Activated T-helper 1 cell treated with anti-CD3 and anti-CD28 coated beads, Interleukin-12 subunit alpha, Interleukin-12 subunit beta, Interleukin-2, Interleukin-4 antibody, amounts not matched to agents 30 ng/mL and 10 ng/mL and 1 ng/mL, durations not matched to agents 14 hours and 24 hours and 36 hours (primary cell): ENCODE results near the gene ATP8A1. TPM values are rescaled to one million over a fixed set of nuclear protein-coding genes. Genes with fewer than 3 reads are reported as not detected.

ENCODE experiments used
- DNase-seq: peaks from one replicate; pipeline ENCODE4 v3.0.0; 2021; ENCODE audit warnings: low spot score
- H3K27ac Mint-ChIP-seq: one replicate; pipeline ENCODE4 v1.8.0; 2021; ENCODE audit warnings: mild to moderate bottlenecking, mixed read lengths
- H3K27me3 Mint-ChIP-seq: one replicate; pipeline ENCODE4 v1.8.0; 2022; ENCODE audit warnings: mild to moderate bottlenecking, moderate library complexity, mixed read lengths; ENCODE audit not compliant: insufficient read depth
- H3K36me3 Mint-ChIP-seq: one replicate; pipeline ENCODE4 v1.8.0; 2021; ENCODE audit warnings: low read depth, mixed read lengths
- H3K4me1 Mint-ChIP-seq: one replicate; pipeline ENCODE4 v1.8.0; 2021; ENCODE audit warnings: low read depth, mixed read lengths
- H3K4me3 Mint-ChIP-seq: one replicate; pipeline ENCODE4 v1.8.0; 2021; ENCODE audit warnings: mild to moderate bottlenecking, moderate library complexity, mixed read lengths
- H3K9me3 Mint-ChIP-seq: one replicate; pipeline ENCODE4 v1.8.0; 2021; ENCODE audit warnings: mixed read lengths
- intact Hi-C: fragments of 100-400 bp; cut with micrococcal nuclease; formaldehyde crosslinking; loops from one replicate; pipeline ENCODE4 v1.15.1; 2024
- total RNA-seq: library from RNA; stranded (reverse); gene quantifications from 2 replicates; pipeline ENCODE4 v1.2.3, GENCODE V29; 2022

Gene ATP8A1
- total RNA-seq, 1 donor from 2014 or later: 18.2 TPM

DNA sequence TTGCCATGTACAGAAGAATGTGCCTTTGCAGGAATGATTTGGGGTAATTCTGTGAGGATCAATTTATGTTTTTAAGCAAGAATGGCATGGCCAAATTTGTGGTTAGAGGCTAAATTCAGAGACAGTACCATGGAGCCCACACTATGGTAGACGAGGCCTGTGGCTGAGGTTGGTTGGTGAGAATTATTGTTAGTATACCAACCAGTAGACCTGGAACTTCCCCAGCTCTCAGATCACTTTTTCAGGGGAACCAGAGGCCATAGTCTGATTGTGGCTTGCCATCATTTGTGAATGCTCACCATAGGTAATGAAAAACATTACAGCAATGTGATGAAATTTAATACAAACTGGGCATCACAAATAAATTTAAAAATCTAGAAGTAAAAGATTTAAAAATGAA lies 203.3 kb downstream of the ATP8A1 start:
- Mint-ChIP-seq H3K36me3 (no peaks in the 10 kb centered on the region), H3K27ac (no peak overlapping the region), H3K4me3 (no peak overlapping the region), H3K9me3 (no peaks in the 10 kb centered on the region), H3K27me3 (no peaks in the 10 kb centered on the region), H3K4me1 (no peaks in the 10 kb centered on the region)
- no peak for DNase-seq
- intact Hi-C loops: loop anchor here (2.0 kb wide), 1 partner anchor 17 kb away; no protein-coding TSS in a partner anchor

- intact Hi-C loops: no loop called here
- H3K27me3 Mint-ChIP-seq: no peaks in the 10 kb centered on the region
- DNase-seq: no peak
These were observed 204.1 kb downstream of the ATP8A1 start for GRCh38 chr4:42452823-42453222.

GRCh38 chr4:42446823-42447222 lies 210.1 kb downstream of the ATP8A1 start:
- H3K27ac Mint-ChIP-seq: no peak overlapping the region
- H3K27me3 Mint-ChIP-seq: no peaks in the 10 kb centered on the region
- no peak overlapping the region for H3K4me3 Mint-ChIP-seq
- no peaks in the 10 kb centered on the region for H3K4me1 Mint-ChIP-seq
- no peaks in the 10 kb centered on the region for H3K9me3 Mint-ChIP-seq
- H3K36me3 Mint-ChIP-seq: peaks cover 2% of the 10 kb centered on the region
- DNase-seq: no peak
- intact Hi-C loops: no loop called here

More at GRCh38 chr4:42452823-42453222, 204.1 kb downstream of the ATP8A1 start:
- Mint-ChIP-seq H3K4me3 (no peak overlapping the region), H3K27ac (no peak overlapping the region), H3K4me1 (no peaks in the 10 kb centered on the region), H3K36me3 (no peaks in the 10 kb centered on the region), H3K9me3 (no peaks in the 10 kb centered on the region)

DNA sequence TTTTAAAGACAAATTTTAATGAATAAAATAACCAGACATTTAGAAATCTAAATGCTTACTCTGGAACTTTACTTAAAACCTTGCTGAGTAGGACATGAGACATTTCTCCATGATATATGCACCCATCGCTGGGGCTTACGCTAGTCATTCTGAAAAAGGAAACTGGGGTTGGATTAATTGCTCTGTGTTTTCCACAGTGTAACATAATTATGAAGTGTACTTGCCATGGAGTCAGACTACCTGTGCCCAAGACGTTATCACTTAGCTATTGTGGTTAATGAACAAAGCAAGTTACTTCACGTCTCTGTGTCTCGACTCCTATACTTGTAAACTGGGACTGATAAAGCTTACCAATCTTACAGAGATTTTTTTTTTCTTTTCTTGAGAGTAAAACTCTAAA lies 211.9 kb downstream of the ATP8A1 start:
- intact Hi-C loops: no loop called here
- Mint-ChIP-seq H3K27ac (no peak overlapping the region), H3K36me3 (peaks cover 2% of the 10 kb centered on the region), H3K4me3 (no peak overlapping the region), H3K4me1 (no peaks in the 10 kb centered on the region), H3K27me3 (no peaks in the 10 kb centered on the region), H3K9me3 (no peaks in the 10 kb centered on the region)
- DNase-seq: no peak

DNA sequence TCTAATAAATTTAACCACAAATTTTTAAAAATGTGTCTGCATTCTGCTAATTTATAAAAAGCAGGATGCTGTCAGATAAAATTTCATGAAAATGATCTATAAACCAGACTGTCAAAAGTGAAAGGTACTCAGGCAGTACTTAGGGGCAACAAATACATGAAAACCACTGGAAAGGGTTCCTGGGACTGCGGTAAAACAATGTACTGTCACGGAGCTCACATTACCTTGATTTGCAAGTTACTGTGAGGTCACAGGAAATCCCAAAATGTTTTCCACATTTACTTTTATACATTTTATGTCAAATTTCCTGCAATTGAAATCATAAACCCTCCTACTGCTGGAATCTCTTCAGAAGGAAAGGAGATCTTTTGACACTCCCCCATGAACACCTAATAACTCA lies 214.3 kb downstream of the ATP8A1 start:
- no peaks in the 10 kb centered on the region for H3K27me3 Mint-ChIP-seq
- H3K4me3 Mint-ChIP-seq: no peak overlapping the region
- peaks cover 2% of the 10 kb centered on the region for H3K36me3 Mint-ChIP-seq
- no peaks in the 10 kb centered on the region for H3K9me3 Mint-ChIP-seq
- intact Hi-C loops: no loop called here
- no peak overlapping the region for H3K27ac Mint-ChIP-seq
- no peaks in the 10 kb centered on the region for H3K4me1 Mint-ChIP-seq
- DNase-seq: no peak

- H3K9me3 Mint-ChIP-seq: no peaks in the 10 kb centered on the region
These were observed 216.8 kb downstream of the ATP8A1 start for GRCh38 chr4:42440083-42440482.

GRCh38 chr4:42436928-42437565 lies 219.9 kb downstream of the ATP8A1 start:
- no peak for DNase-seq
- no peaks in the 10 kb centered on the region for H3K9me3 Mint-ChIP-seq
- H3K27me3 Mint-ChIP-seq: no peaks in the 10 kb centered on the region
- intact Hi-C loops: loop anchor here (2.0 kb wide), 1 partner anchor 18 kb away; no protein-coding TSS in a partner anchor
- no peak overlapping the region for H3K27ac Mint-ChIP-seq
- peaks cover 10% of the 10 kb centered on the region for H3K36me3 Mint-ChIP-seq
- H3K4me1 Mint-ChIP-seq: no peaks in the 10 kb centered on the region
- H3K4me3 Mint-ChIP-seq: no peak overlapping the region

More at GRCh38 chr4:42440083-42440482, 216.8 kb downstream of the ATP8A1 start:
- intact Hi-C loops: no loop called here
- no peak for DNase-seq
- peaks cover 9% of the 10 kb centered on the region for H3K36me3 Mint-ChIP-seq
- no peaks in the 10 kb centered on the region for H3K4me1 Mint-ChIP-seq
- no peak overlapping the region for H3K4me3 Mint-ChIP-seq
- no peak overlapping the region for H3K27ac Mint-ChIP-seq
- H3K27me3 Mint-ChIP-seq: no peaks in the 10 kb centered on the region

DNA sequence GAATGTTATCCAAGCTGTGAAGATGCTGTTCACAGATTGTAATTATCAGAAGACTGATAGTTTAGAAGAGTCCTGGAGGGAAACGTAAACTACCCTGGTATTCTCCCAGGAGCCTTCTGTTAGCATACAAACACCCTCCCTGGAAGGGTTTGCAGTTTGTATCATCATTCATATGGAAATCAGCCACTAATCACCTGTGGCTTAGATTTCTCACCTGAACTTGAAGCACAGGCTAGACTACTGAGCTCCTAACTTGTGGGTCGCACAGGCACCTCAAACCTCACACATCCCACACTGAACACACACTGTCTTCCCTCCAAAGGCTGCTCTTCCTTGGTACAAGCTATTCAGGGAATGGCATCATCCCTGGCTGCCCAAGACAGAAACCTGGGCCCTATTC lies 228.9 kb downstream of the ATP8A1 start:
- H3K4me3 Mint-ChIP-seq: no peak overlapping the region
- H3K4me1 Mint-ChIP-seq: no peaks in the 10 kb centered on the region
- H3K27ac Mint-ChIP-seq: no peak overlapping the region
- no peaks in the 10 kb centered on the region for H3K9me3 Mint-ChIP-seq
- no peaks in the 10 kb centered on the region for H3K27me3 Mint-ChIP-seq
- peaks cover 3% of the 10 kb centered on the region for H3K36me3 Mint-ChIP-seq
- intact Hi-C loops: no loop called here
- DNase-seq: no peak

DNA sequence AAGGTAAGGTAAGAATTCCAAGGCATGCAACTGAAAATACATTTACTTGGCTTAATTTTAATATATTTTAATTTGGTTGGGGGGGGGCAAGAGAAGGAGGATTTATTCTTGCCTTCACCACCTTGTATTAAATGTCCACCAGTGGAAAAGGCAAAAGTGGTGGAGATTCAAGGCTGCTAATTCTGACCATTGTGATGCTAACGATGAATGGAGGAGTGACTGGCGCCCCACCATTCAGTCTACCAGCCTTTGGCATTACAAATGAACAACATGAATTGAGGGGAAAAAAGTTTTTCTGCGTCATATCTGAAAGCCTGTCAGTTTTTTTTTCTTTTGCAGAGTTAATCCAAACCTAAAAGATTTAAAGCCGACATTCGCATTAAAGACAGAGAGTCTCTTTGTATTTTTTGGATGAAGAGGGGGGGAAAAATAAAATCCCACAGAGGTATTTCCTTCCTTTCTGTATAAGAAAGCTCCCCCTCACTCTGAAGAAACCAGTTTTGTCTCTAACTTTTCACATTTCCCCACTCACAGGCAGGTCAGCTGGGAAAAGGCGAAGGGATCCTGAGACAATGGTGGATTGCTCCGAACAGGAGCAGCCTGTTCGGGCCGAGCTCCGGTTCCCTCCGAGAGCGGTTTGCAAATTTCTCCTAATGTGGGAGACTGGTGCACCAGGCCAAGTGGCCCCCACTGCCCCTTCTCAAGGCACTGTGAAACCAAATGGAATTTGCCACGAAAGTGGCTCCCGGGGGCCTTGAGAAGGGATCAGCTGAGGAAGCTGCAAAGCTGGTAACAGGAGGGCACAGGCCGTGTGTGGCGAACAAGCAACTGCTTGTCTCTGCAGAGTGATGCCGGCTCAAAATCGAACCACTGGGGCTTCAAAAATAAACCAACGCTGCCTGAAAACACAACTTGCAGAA lies 231.5 kb downstream of the ATP8A1 start:
- intact Hi-C loops: no loop called here
- Mint-ChIP-seq H3K4me1 (no peaks in the 10 kb centered on the region), H3K9me3 (no peaks in the 10 kb centered on the region), H3K4me3 (no peak overlapping the region), H3K36me3 (peaks cover 7% of the 10 kb centered on the region), H3K27me3 (no peaks in the 10 kb centered on the region), H3K27ac (no peak overlapping the region)
- DNase-seq: no peak

DNA sequence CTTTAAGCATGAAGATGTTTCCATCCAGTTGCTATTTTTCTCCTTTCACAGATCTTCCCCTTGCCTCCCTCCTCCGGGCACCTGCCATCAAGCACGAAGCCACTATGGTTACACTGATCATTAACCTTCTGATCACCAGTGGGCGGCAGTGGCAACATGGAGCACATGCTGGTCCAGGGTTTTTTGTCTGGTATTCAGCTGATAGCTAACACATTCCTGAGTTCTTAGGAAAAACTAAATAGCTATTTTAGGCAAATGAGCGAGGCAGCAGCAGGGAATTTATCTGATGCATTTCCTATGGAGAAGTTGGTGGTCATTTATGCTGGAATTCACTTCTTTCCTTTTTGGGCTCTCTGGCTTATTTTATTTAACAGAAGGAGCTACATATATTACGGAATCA lies 236.8 kb downstream of the ATP8A1 start:
- Mint-ChIP-seq H3K9me3 (no peaks in the 10 kb centered on the region), H3K36me3 (peaks cover 9% of the 10 kb centered on the region), H3K4me1 (no peaks in the 10 kb centered on the region), H3K27me3 (no peaks in the 10 kb centered on the region), H3K27ac (no peak overlapping the region), H3K4me3 (no peak overlapping the region)
- intact Hi-C loops: no loop called here
- DNase-seq: no peak

DNA sequence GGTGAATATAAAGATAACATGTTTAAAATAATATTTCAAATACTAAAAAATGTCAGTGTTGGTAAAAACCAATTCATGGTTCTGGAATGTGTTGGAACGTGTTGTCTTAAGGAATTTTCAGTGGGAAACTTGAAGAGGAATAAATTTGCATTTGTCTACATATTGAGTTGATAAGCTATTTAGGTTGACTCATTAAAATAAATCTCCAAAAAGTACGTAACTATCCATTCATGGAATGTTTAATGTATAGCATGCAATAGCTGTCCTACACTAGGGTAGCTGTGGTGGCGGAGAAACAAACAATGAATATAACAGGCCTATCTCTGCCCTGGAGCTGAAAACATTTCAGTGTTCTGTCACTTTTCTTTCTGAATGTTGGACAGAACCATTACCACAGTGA lies 239.4 kb downstream of the ATP8A1 start:
- Mint-ChIP-seq H3K27ac (no peak overlapping the region), H3K36me3 (peaks cover 9% of the 10 kb centered on the region), H3K4me1 (no peaks in the 10 kb centered on the region), H3K4me3 (no peak overlapping the region), H3K27me3 (no peaks in the 10 kb centered on the region), H3K9me3 (no peaks in the 10 kb centered on the region)
- intact Hi-C loops: no loop called here
- no peak for DNase-seq

GRCh38 chr4:42416017-42416416 lies 240.9 kb downstream of the ATP8A1 start:
- Mint-ChIP-seq H3K4me1 (no peaks in the 10 kb centered on the region), H3K27me3 (no peaks in the 10 kb centered on the region)

DNA sequence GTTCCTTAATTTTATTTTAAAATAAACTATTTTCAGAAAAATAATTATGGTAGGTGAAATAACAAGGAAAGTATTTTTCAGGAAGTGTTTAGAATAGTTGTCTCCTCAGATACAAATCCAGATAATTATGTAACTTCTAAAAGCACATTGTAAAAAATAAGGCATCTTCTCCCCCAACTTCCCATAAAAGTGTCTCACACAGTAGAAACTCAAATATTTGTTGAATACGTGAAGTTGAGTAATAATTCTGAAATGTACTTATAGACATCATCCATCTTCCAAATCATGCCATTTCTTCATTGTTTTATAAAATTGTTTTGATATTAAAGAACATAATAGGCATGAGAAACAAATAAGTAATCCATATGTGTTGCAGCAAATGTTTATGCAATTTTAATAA lies 241.6 kb downstream of the ATP8A1 start:
- no peaks in the 10 kb centered on the region for H3K4me1 Mint-ChIP-seq
- intact Hi-C loops: no loop called here
- H3K27ac Mint-ChIP-seq: no peak overlapping the region
- peaks cover 2% of the 10 kb centered on the region for H3K36me3 Mint-ChIP-seq
- H3K9me3 Mint-ChIP-seq: no peaks in the 10 kb centered on the region
- no peak overlapping the region for H3K4me3 Mint-ChIP-seq
- H3K27me3 Mint-ChIP-seq: no peaks in the 10 kb centered on the region
- no peak for DNase-seq

More at GRCh38 chr4:42416017-42416416, 240.9 kb downstream of the ATP8A1 start:
- Mint-ChIP-seq H3K27ac (no peak overlapping the region), H3K4me3 (no peak overlapping the region), H3K9me3 (no peaks in the 10 kb centered on the region), H3K36me3 (peaks cover 3% of the 10 kb centered on the region)
- no peak for DNase-seq
- intact Hi-C loops: no loop called here
